WTC11 (cell line): ENCODE data around the gene ME2.

Source experiments
- AFF4 ChIP-seq: sonication (generic); formaldehyde crosslinking; IDR thresholded peaks from 2 replicates; pipeline ENCODE4 v1.8.1; 2023; ENCODE audit warnings: mild to moderate bottlenecking, missing genetic modification reagents, borderline replicate concordance
- ATF2 ChIP-seq: sonication (generic); formaldehyde crosslinking; IDR thresholded peaks from 2 replicates; pipeline ENCODE4 v1.8.1; 2022; ENCODE audit warnings: low read depth, missing genetic modification reagents, borderline replicate concordance
- CREM ChIP-seq: sonication (generic); formaldehyde crosslinking; IDR thresholded peaks from 2 replicates; pipeline ENCODE4 v1.8.1; 2022; ENCODE audit warnings: mild to moderate bottlenecking, missing genetic modification reagents, moderate library complexity
- CTCF ChIP-seq: fragments of 200-600 bp; IDR thresholded peaks from 2 replicates; pipeline ENCODE4 v1.8.0; 2022; ENCODE audit warnings: antibody characterized with exemption
- E2F4 ChIP-seq: sonication (generic); formaldehyde crosslinking; IDR thresholded peaks from 2 replicates; pipeline ENCODE4 v1.8.1; 2022; ENCODE audit warnings: low read depth, mild to moderate bottlenecking, moderate library complexity, missing genetic modification reagents, borderline replicate concordance
- TCF7 ChIP-seq: sonication (generic); formaldehyde crosslinking; IDR thresholded peaks from 2 replicates; pipeline ENCODE4 v1.8.0; 2022; ENCODE audit warnings: mild to moderate bottlenecking, low read depth, missing genetic modification reagents, moderate library complexity
- USF2 ChIP-seq: sonication (generic); formaldehyde crosslinking; IDR thresholded peaks from 2 replicates; pipeline ENCODE4 v1.8.1; 2023; ENCODE audit warnings: mild to moderate bottlenecking, missing genetic modification reagents, moderate library complexity

GRCh38 chr18:50917021-50917420, 38.1 kb downstream of the ME2 start:
- TF ChIP-seq CTCF (no peak), ATF2 (CRISPR knock-in tag) (no peak), E2F4 (CRISPR knock-in tag) (no peak), USF2 (CRISPR knock-in tag) (no peak), TCF7 (CRISPR knock-in tag) (no peak), AFF4 (no peak), CREM (CRISPR knock-in tag) (no peak)
